PC-9 (cell line): Measurements from ENCODE around the gene SMIM28. TPM values are rescaled to one million over a fixed set of nuclear protein-coding genes. Genes with fewer than 3 reads are reported as not detected.

ENCODE experiments used
- BruUV-seq: library from RNA; stranded (reverse); fragments of 400-500 nt; replicated peaks from 2 replicates; lab custom pipeline; 2021; lab: Mats Ljungman, UMichigan
- CTCF ChIA-PET: fragments of 300-600 bp; sonication (Branson Sonifier 250); formaldehyde crosslinking; loops from one replicate; lab custom pipeline; 2022; ENCODE audit warnings: antibody characterized with exemption; lab: Charles Lee
- POLR2A ChIA-PET: fragments of 300-600 bp; sonication (Branson Sonifier 250); formaldehyde crosslinking; loops from one replicate; lab custom pipeline; 2022; ENCODE audit warnings: antibody characterized with exemption; ENCODE audit not compliant: unreplicated experiment; lab: Charles Lee
- DNase-seq, 2 experiments: peaks; one replicate each; pipeline versions ENCODE4 v3.0.0 to v3.0.0-alpha.2; 2015 to 2022; ENCODE audit warnings: mixed read lengths in 1 of 2
- H2AFZ ChIP-seq: fragments of 200-600 bp; sonication (generic); 2 replicates; pipeline ENCODE4 v1.8.1; 2017; ENCODE audit warnings: antibody characterized with exemption
- H3F3A ChIP-seq: fragments of 200-600 bp; sonication (generic); 2 replicates; pipeline ENCODE4 v1.8.1; 2017; ENCODE audit warnings: antibody characterized with exemption, mild to moderate bottlenecking, low read depth; ENCODE audit not compliant: insufficient read depth
- H3K27ac ChIP-seq: fragments of 200-600 bp; sonication (generic); 2 replicates; pipeline ENCODE4 v1.6.1; 2016; ENCODE audit warnings: mixed run types
- H3K27me3 ChIP-seq: fragments of 200-600 bp; sonication (generic); 2 replicates; pipeline ENCODE4 v1.6.1; 2016; ENCODE audit warnings: low read depth, mixed run types; ENCODE audit not compliant: insufficient read depth
- H3K36me3 ChIP-seq: fragments of 200-600 bp; sonication (generic); 2 replicates; pipeline ENCODE4 v1.6.1; 2016; ENCODE audit warnings: low read depth, mixed run types
- H3K4me1 ChIP-seq: fragments of 200-600 bp; sonication (generic); replicated peaks from 2 replicates; pipeline ENCODE4 v1.6.1; 2016; ENCODE audit warnings: mixed run types; ENCODE audit not compliant: insufficient read depth
- H3K4me2 ChIP-seq: fragments of 200-600 bp; sonication (generic); 2 replicates; pipeline ENCODE4 v1.6.1; 2017; ENCODE audit warnings: mixed run types
- H3K4me3 ChIP-seq: fragments of 200-600 bp; sonication (generic); 2 replicates; pipeline ENCODE4 v1.6.1; 2016; ENCODE audit warnings: mixed run types
- H3K79me2 ChIP-seq: fragments of 200-600 bp; sonication (generic); 2 replicates; pipeline ENCODE4 v1.6.1; 2017; ENCODE audit warnings: low read depth, mixed run types
- H3K9me2 ChIP-seq: fragments of 200-600 bp; sonication (generic); 2 replicates; pipeline ENCODE4 v1.8.1; 2017; ENCODE audit warnings: mild to moderate bottlenecking; ENCODE audit not compliant: insufficient read depth
- H3K9me3 ChIP-seq: fragments of 200-600 bp; sonication (generic); 2 replicates; pipeline ENCODE4 v1.8.1; 2016; ENCODE audit warnings: low read depth; ENCODE audit not compliant: insufficient read depth
- H4K20me1 ChIP-seq: fragments of 200-600 bp; sonication (generic); 2 replicates; pipeline ENCODE4 v1.8.1; 2017; ENCODE audit not compliant: insufficient read depth
- EZH2 ChIP-seq: fragments of 200-600 bp; sonication (generic); IDR thresholded peaks from 2 replicates; pipeline ENCODE4 v1.8.0; 2017; ENCODE audit warnings: antibody characterized with exemption, low read depth
- intact Hi-C: fragments of 100-400 bp; cut with micrococcal nuclease; formaldehyde crosslinking; loops from one replicate; pipeline ENCODE4 v1.10.0; 2022; ENCODE audit not compliant: unreplicated experiment
- total RNA-seq: library from RNA; stranded (reverse); gene quantifications from 2 replicates; pipeline ENCODE4 v1.2.3, GENCODE V29; 2021
- TF ChIP-seq, protein P1 (sequence below): fragments of 200-600 bp; sonication (generic); conservative IDR thresholded peaks from 2 replicates; pipeline ENCODE4 v1.6.1; 2017; ENCODE audit warnings: mixed run types, antibody characterized with exemption, mild to moderate bottlenecking, moderate library complexity

Gene SMIM28
- total RNA-seq, 1 experiment from 2014 or later: not detected

GRCh38 chr6:138419766-138420165 is 42.1 kb downstream of the SMIM28 start:
- H3F3A ChIP-seq: peaks cover 8% of the 10 kb centered on the region
- H3K4me1 ChIP-seq: peaks cover 10% of the 10 kb centered on the region; the same call in 1 of the 2 replicates
- TF ChIP-seq, protein P1, sequence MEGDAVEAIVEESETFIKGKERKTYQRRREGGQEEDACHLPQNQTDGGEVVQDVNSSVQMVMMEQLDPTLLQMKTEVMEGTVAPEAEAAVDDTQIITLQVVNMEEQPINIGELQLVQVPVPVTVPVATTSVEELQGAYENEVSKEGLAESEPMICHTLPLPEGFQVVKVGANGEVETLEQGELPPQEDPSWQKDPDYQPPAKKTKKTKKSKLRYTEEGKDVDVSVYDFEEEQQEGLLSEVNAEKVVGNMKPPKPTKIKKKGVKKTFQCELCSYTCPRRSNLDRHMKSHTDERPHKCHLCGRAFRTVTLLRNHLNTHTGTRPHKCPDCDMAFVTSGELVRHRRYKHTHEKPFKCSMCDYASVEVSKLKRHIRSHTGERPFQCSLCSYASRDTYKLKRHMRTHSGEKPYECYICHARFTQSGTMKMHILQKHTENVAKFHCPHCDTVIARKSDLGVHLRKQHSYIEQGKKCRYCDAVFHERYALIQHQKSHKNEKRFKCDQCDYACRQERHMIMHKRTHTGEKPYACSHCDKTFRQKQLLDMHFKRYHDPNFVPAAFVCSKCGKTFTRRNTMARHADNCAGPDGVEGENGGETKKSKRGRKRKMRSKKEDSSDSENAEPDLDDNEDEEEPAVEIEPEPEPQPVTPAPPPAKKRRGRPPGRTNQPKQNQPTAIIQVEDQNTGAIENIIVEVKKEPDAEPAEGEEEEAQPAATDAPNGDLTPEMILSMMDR: no peak
- TF ChIP-seq EZH2: no peak
- no peak overlapping the region for H3K27ac ChIP-seq
- DNase-seq: no peak
- no peaks in the 10 kb centered on the region for H4K20me1 ChIP-seq
- BruUV-seq: no TSS peak
- H3K79me2 ChIP-seq: no peaks in the 10 kb centered on the region
- peaks cover 5% of the 10 kb centered on the region; the same call in 1 of the 2 replicates for H3K36me3 ChIP-seq
- ChIA-PET CTCF (no interaction called here), POLR2A (no interaction called here)
- H3K4me3 ChIP-seq: no peak overlapping the region
- no peak overlapping the region for H3K4me2 ChIP-seq
- no peak overlapping the region for H2AFZ ChIP-seq
- no peaks in the 10 kb centered on the region for H3K9me2 ChIP-seq
- intact Hi-C loops: no loop called here
- no peaks in the 10 kb centered on the region for H3K27me3 ChIP-seq
- no peaks in the 10 kb centered on the region; the same call in 1 of the 2 replicates for H3K9me3 ChIP-seq

GRCh38 chr6:138420356-138420755 is 42.7 kb downstream of the SMIM28 start:
- H3K9me2 ChIP-seq: no peaks in the 10 kb centered on the region
- no TSS peak for BruUV-seq
- no peaks in the 10 kb centered on the region; the same call in 1 of the 2 replicates for H3K9me3 ChIP-seq
- H3F3A ChIP-seq: peaks cover 8% of the 10 kb centered on the region
- no peak for TF ChIP-seq EZH2
- no peak overlapping the region for H3K4me2 ChIP-seq
- H3K36me3 ChIP-seq: peaks cover 5% of the 10 kb centered on the region; the same call in 1 of the 2 replicates
- no peak overlapping the region for H3K4me3 ChIP-seq
- POLR2A ChIA-PET: no interaction called here
- peaks cover 10% of the 10 kb centered on the region; the same call in 1 of the 2 replicates for H3K4me1 ChIP-seq
- H4K20me1 ChIP-seq: no peaks in the 10 kb centered on the region
- H2AFZ ChIP-seq: no peak overlapping the region
- no peaks in the 10 kb centered on the region for H3K27me3 ChIP-seq
- no peak overlapping the region for H3K27ac ChIP-seq
- CTCF ChIA-PET: no interaction called here
- intact Hi-C loops: no loop called here
- no peak for DNase-seq
- H3K79me2 ChIP-seq: no peaks in the 10 kb centered on the region

GRCh38 chr6:138421089-138421488 is 43.4 kb downstream of the SMIM28 start:
- no peaks in the 10 kb centered on the region for H3K9me2 ChIP-seq
- H4K20me1 ChIP-seq: no peaks in the 10 kb centered on the region
- intact Hi-C loops: no loop called here
- H3K79me2 ChIP-seq: no peaks in the 10 kb centered on the region
- H3K27me3 ChIP-seq: no peaks in the 10 kb centered on the region
- no peaks in the 10 kb centered on the region; the same call in 1 of the 2 replicates for H3K9me3 ChIP-seq
- H3K4me3 ChIP-seq: no peak overlapping the region
- no peak for TF ChIP-seq EZH2
- TF ChIP-seq, protein P1: no peak
- no peak overlapping the region for H3K27ac ChIP-seq
- peaks cover 5% of the 10 kb centered on the region; the same call in 1 of the 2 replicates for H3K36me3 ChIP-seq
- DNase-seq: no peak
- ChIA-PET POLR2A (no interaction called here), CTCF (no interaction called here)
- no peak overlapping the region for H2AFZ ChIP-seq
- BruUV-seq: no TSS peak
- peaks cover 10% of the 10 kb centered on the region; the same call in 1 of the 2 replicates for H3K4me1 ChIP-seq
- H3F3A ChIP-seq: peaks cover 8% of the 10 kb centered on the region
- no peak overlapping the region for H3K4me2 ChIP-seq

DNA sequence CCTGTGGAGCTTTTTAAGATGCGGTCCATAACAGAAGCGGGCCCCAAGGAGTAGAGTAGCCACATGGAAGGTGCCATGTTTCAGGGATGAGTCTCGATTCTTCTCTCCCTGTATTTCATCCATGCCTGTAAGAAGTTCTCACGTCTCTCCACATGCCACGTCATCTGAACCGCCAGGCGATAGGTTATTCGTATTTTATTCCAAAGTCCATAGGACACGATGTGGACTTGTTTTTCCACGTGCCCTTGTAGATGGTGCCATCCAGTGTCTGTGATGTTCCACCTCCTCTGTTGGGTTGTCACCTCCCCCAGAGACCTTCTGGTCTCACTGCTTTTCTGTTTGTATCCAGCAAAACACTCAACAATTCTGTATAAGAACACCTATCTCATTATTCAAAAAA is 43.9 kb downstream of the SMIM28 start:
- H3K9me2 ChIP-seq: no peaks in the 10 kb centered on the region
- no peaks in the 10 kb centered on the region for H4K20me1 ChIP-seq
- DNase-seq: no peak
- POLR2A ChIA-PET: no interaction called here
- no peak for TF ChIP-seq EZH2
- TF ChIP-seq, protein P1: no peak
- peaks cover 5% of the 10 kb centered on the region; the same call in 1 of the 2 replicates for H3K36me3 ChIP-seq
- no peak overlapping the region for H3K4me3 ChIP-seq
- no peaks in the 10 kb centered on the region for H3K79me2 ChIP-seq
- no TSS peak for BruUV-seq
- CTCF ChIA-PET: no interaction called here
- H3K4me1 ChIP-seq: peaks cover 10% of the 10 kb centered on the region; the same call in 1 of the 2 replicates
- H3F3A ChIP-seq: peaks cover 8% of the 10 kb centered on the region
- no peak overlapping the region for H2AFZ ChIP-seq
- no peaks in the 10 kb centered on the region; the same call in 1 of the 2 replicates for H3K9me3 ChIP-seq
- H3K27me3 ChIP-seq: no peaks in the 10 kb centered on the region
- no peak overlapping the region for H3K27ac ChIP-seq
- intact Hi-C loops: no loop called here
- no peak overlapping the region for H3K4me2 ChIP-seq
